Heart left ventricle (tissue), 16 donors: ENCODE results near the gene ERBB4. TPM values are rescaled to one million over a fixed set of nuclear protein-coding genes. Genes with fewer than 3 reads are reported as not detected.
"Not testable (repeated sequence)": the region's sequence is repeated elsewhere in the genome, so short reads cannot be mapped to it uniquely, and the experiment has no call there.

Experiments
- ATAC-seq, 4 donors: fragments of 200-7000 bp; cut with Tn5 transposase; one replicate each; pipeline ENCODE4 v1.9.1; 2020 to 2022; ENCODE audit warnings: moderate library complexity in 4 of 4, mild to moderate bottlenecking in 3 of 4, moderate number of reproducible peaks in 1 of 4
- DNase-seq, 5 donors: peaks; one replicate each; pipeline ENCODE4 v3.0.0-alpha.2; 2020
- H3K27ac ChIP-seq, 12 donors: fragments of 200-600 bp; sonication (generic) in 4 of 12; one replicate each; pipeline versions ENCODE4 v1.5.0 to v1.8.0; 2016 to 2022; ENCODE audit warnings: mild to moderate bottlenecking in 2 of 12
- H3K27me3 ChIP-seq, 9 donors: fragments of 200-600 bp; sonication (generic) in 2 of 9; one replicate each; pipeline versions ENCODE4 v1.5.1 to v1.8.0; 2016 to 2022; ENCODE audit warnings: mild to moderate bottlenecking in 3 of 9
- H3K36me3 ChIP-seq, 9 donors: fragments of 200-600 bp; sonication (generic) in 2 of 9; one replicate each; pipeline versions ENCODE4 v1.5.0 to v1.8.0; 2018 to 2022; ENCODE audit warnings: mild to moderate bottlenecking in 2 of 9
- H3K4me1 ChIP-seq, 12 donors: fragments of 200-600 bp; sonication (generic) in 4 of 12; one replicate each; pipeline versions ENCODE4 v1.5.0 to v1.8.0; 2016 to 2022; ENCODE audit warnings: mild to moderate bottlenecking in 3 of 12
- H3K4me3 ChIP-seq, 12 donors: fragments of 200-600 bp; sonication (generic) in 4 of 12; one replicate each; pipeline versions ENCODE4 v1.5.0 to v1.8.0; 2017 to 2022; ENCODE audit warnings: mild to moderate bottlenecking in 9 of 12, moderate library complexity in 4 of 12
- H3K9me3 ChIP-seq, 12 donors: fragments of 200-600 bp; sonication (generic) in 4 of 12; one replicate each; pipeline versions ENCODE4 v1.5.0 to v1.8.0; 2016 to 2022; ENCODE audit warnings: mild to moderate bottlenecking in 1 of 12
- POLR2A ChIP-seq, 2 donors: fragments of 450-650 bp; IDR thresholded peaks; one replicate each; pipeline ENCODE4 v1.6.1; 2017; ENCODE audit warnings: antibody characterized with exemption in 2 of 2, mild to moderate bottlenecking in 2 of 2, moderate library complexity in 2 of 2
- WGBS, 4 donors: extraction: QIAGEN DNeasy Blood & Tissue Kit in 2 of 4; methylation state at CpG; one replicate each; pipeline versions ENCODE4 v1.1.5 to v1.1.7; 2013 to 2018; 5-methylcytosine and 5-hydroxymethylcytosine counted together
- intact Hi-C, 10 donors: fragments of 100-400 bp; cut with DNase I; formaldehyde crosslinking; loops; one replicate each; pipeline versions ENCODE4 v1.11.1 to v1.14.2; 2022
- polyA plus RNA-seq, 2 donors: library from polyadenylated mRNA; stranded (reverse); fragments of 200-250 nt; gene quantifications; one replicate each; pipeline ENCODE4 v1.2.3, GENCODE V29; 2013
- total RNA-seq, 9 donors: library from RNA; depleted of rRNA in 2 of 9; stranded (reverse); fragments of >200 nt in 2 of 9; fragmentation: NEBNext Ultra II Directional in 3 of 9; extraction: Animal tissue kit (Norgen Biotek cat#: 25700) in 3 of 9; gene quantifications; one replicate each; pipeline versions ENCODE4 v1.1.0 to v1.2.4, GENCODE V29; 2016 to 2023
- TF ChIP-seq, protein P1 (sequence below), 12 donors: fragments of 200-600 bp; sonication (generic) in 4 of 12; IDR thresholded peaks; one replicate each; pipeline versions ENCODE4 v1.5.0 to v1.8.0; 2018 to 2022; ENCODE audit warnings: antibody characterized with exemption in 12 of 12, mild to moderate bottlenecking in 5 of 12
- donor health status: ischemic (EF 13 %, LVEDD 7.1; RV severe dilation, severe dysfunction).
- donor health status: healthy with polysubstance abuse.
- donor health status: DM: no; HTN: yes; CAD: no.
- donor health status: DM: no; HTN: no; CAD: no.
- donor health status: ischemic (EF 25% LVEDD 6.9; RV normal size, moderate dysfunction).
- donor health status: ischemic (EF 25% LVEDD 5.7; RV mildly dilated, moderate dysfunction).
- donor health status: healthy.
- donor health status: DM: yes; HTN: yes; CAD: no.
- donor health status: ischemic (EF 35%, LVEDD 5.7; RV mildly dilated, moderate dysfunction).
- donor health status: nonischemic (EF 11% LVEDD 7.7; RV severe dilation, severe dysfunction).
- donor health status: DM: yes; HTN: yes; CAD: no.
- donor health status: PGD.
- donor health status: ischemic (EF 29% LVEDD 5.4; RV normal size, mild dysfunction).
- donor health status: nonischemic (EF 23%, LVEDD 6.1; RV moderate dilation, normal function).

The ERBB4 gene
- total and polyA plus RNA-seq, 11 donors: 1.3 to 29.5 (median 11.7) TPM

DNA sequence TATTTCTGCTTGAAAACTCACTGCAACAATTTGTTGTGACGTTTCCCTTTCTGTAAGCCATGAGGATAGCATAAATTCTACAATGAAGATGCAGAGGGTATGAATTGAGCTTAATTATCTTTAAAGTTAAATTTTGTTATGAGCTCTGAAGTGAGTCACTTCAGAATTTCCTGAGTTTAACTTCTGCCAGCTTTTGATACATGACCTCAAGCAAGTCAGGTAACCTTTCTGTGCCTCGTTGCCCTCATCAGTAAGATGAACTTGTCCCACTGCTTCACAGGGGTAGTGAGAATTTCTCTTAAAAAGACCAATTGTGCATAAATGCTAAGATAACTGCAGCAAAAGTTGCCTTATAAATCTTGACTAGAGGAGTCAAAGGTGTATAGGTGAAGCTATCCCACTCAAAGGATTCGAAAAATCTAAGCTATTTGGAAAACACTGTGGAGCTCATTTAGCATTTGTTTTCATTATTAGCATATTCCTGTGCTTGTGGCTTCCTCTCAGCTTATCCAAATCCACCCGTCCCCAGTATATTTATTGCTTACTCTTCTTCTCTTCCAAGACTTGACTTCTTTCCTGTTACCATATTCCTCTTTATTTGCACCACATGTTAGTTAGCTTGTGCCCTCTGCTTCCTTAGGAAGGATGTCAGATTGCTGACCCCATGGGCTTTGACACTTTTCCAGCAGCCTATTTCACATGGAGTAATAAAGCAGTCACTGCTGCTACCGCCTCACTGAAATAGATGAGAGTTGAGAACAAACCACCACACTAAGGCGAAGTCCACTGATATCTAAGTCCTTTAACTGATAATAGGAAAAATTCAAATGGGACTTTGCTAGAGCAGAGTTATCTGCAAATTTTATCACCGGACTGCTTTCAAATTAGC lies 428.6 kb downstream of the ERBB4 start:
- intact Hi-C loops: no loop called here
- Histone ChIP-seq H3K9me3 (no peaks in the 10 kb centered on the region), H3K36me3 (no peaks in the 10 kb centered on the region), H3K27ac (no peak overlapping the region), H3K4me1 (no peaks in the 10 kb centered on the region), H3K4me3 (no peak overlapping the region), H3K27me3 (no peaks in the 10 kb centered on the region)
- TF ChIP-seq, protein P1, sequence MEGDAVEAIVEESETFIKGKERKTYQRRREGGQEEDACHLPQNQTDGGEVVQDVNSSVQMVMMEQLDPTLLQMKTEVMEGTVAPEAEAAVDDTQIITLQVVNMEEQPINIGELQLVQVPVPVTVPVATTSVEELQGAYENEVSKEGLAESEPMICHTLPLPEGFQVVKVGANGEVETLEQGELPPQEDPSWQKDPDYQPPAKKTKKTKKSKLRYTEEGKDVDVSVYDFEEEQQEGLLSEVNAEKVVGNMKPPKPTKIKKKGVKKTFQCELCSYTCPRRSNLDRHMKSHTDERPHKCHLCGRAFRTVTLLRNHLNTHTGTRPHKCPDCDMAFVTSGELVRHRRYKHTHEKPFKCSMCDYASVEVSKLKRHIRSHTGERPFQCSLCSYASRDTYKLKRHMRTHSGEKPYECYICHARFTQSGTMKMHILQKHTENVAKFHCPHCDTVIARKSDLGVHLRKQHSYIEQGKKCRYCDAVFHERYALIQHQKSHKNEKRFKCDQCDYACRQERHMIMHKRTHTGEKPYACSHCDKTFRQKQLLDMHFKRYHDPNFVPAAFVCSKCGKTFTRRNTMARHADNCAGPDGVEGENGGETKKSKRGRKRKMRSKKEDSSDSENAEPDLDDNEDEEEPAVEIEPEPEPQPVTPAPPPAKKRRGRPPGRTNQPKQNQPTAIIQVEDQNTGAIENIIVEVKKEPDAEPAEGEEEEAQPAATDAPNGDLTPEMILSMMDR (IDR thresholded peaks at IDR 0.05): no peak
- no peak for TF ChIP-seq POLR2A (IDR thresholded peaks at IDR 0.05)
- 55 to 62% (median 59%) methylated on average over 7 of the region's 7 CpGs for WGBS, 4 donors
- DNase-seq: no peak
- no peak for ATAC-seq

DNA sequence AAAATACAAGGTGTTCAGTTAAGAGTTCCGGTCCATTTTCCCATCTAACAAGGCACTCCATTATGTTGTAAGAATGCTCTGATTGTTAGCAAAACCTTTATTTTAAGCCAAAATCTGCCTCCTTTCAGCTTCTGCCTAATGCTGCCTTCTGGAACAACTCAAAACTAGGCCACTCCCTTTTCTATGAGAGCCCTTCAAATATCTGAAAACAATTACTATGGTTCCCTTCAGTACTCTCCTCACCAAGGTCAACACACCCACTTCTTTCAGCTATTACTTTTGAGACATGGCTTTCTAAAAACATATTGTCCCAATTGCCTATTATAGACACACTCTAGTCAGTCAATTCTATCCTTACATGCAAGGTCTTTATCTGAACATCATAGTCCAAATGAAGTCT lies 429.4 kb downstream of the ERBB4 start:
- ATAC-seq: no peak
- Histone ChIP-seq H3K27me3 (no peaks in the 10 kb centered on the region), H3K4me1 (no peaks in the 10 kb centered on the region), H3K36me3 (no peaks in the 10 kb centered on the region), H3K4me3 (no peak overlapping the region), H3K27ac (no peak overlapping the region), H3K9me3 (no peaks in the 10 kb centered on the region)
- no peak for DNase-seq
- intact Hi-C loops: no loop called here
- WGBS, 4 donors: 83 to 94% (median 87%) methylated on average over 1 of the region's 1 CpG
- TF ChIP-seq POLR2A (IDR thresholded peaks at IDR 0.05): no peak
- TF ChIP-seq, protein P1 (IDR thresholded peaks at IDR 0.05): no peak

DNA sequence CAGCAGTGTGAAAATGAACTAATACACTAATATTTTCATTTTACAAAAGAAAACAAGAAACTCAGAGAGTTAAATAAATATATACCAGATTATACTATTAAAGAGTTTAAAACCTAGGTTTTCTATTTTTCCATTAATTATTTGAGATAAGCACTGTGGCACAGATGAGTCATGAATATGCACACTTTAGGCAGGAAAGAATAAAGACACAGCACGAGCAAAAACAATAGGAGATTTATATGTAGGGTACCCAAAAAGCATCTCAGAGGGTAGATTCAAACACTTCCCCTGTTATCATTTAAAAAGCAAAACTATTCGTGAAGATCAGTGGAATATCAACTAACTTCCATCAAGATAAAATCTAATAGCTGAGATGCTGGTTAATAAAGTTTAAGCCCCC lies 430.6 kb downstream of the ERBB4 start:
- intact Hi-C loops: no loop called here
- ATAC-seq (no peak), DNase-seq (no peak)
- no peaks in the 10 kb centered on the region for H3K4me1 ChIP-seq
- no peaks in the 10 kb centered on the region for H3K27me3 ChIP-seq
- H3K9me3 ChIP-seq: no peaks in the 10 kb centered on the region
- 57 to 68% (median 62%) methylated on average over 2 of the region's 2 CpGs for WGBS, 4 donors
- TF ChIP-seq, protein P1 (IDR thresholded peaks at IDR 0.05): no peak
- no peak for TF ChIP-seq POLR2A (IDR thresholded peaks at IDR 0.05)
- H3K4me3 ChIP-seq: no peak overlapping the region
- no peak overlapping the region for H3K27ac ChIP-seq
- no peaks in the 10 kb centered on the region for H3K36me3 ChIP-seq

DNA sequence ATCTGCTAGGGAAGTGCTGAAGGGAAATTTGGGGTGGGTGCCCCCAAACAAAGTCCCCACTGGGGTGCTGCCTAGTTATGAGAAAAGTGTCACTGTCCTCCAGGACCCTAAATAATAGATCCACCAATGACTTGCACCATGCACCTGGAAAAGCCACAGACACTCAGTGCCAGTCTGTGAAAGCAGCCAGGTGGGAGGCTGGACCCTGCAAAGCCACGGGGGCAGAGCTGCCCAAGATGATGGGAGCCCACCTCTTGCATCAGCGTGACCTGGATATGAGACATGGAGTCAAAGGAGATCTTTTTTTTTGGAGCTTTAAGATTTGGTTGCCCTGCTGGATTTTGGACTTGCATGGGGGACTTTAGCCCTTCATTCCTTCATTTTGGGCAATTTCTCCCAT lies 431.6 kb downstream of the ERBB4 start:
- no peaks in the 10 kb centered on the region for H3K36me3 ChIP-seq
- no peak for DNase-seq
- no peak overlapping the region for H3K27ac ChIP-seq
- 77 to 85% (median 79%) methylated on average over 2 of the region's 2 CpGs for WGBS, 4 donors
- no peaks in the 10 kb centered on the region for H3K9me3 ChIP-seq
- H3K27me3 ChIP-seq: no peaks in the 10 kb centered on the region
- no peak for ATAC-seq
- TF ChIP-seq, protein P1 (IDR thresholded peaks at IDR 0.05): no peak
- no peak for TF ChIP-seq POLR2A (IDR thresholded peaks at IDR 0.05)
- H3K4me1 ChIP-seq: no peaks in the 10 kb centered on the region
- H3K4me3 ChIP-seq: no peak overlapping the region
- intact Hi-C loops: no loop called here

DNA sequence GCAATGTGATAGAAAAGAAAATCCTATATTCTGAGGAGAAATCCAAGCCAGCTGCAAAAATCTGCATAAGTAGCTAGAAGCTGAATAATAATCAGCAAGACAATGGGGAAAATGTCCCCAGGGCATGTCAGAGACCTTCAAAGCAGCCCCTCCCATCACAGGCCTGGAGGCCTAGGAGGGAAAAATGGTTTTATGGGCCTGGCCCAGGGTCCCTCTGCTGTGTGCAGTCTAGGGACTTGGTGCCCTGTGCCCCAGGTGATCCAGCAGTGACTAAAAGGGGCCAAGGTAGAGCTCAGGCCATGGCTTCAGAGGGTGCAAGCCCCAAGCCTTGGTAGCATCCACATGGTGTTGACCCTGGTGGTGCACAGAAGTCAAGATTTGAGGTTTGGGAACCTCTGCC lies 432.1 kb downstream of the ERBB4 start:
- DNase-seq, H3K36me3 ChIP-seq, H3K27ac ChIP-seq, H3K27me3 ChIP-seq, H3K4me3 ChIP-seq, H3K9me3 ChIP-seq, H3K4me1 ChIP-seq, ATAC-seq, intact Hi-C loops: not testable (repeated sequence)
